Naive thymus-derived CD8-positive, alpha-beta T cell (primary cell): ENCODE measurements around the gene COLQ. TPM values are rescaled to one million over a fixed set of nuclear protein-coding genes. Genes with fewer than 3 reads are reported as not detected.
"Not testable (repeated sequence)": the region's sequence is repeated elsewhere in the genome, so short reads cannot be mapped to it uniquely, and the experiment has no call there.

ENCODE experiments used
- ATAC-seq, 2 donors: fragments of 150-1000 bp; cut with Tn5 transposase in 1 of 2; sonication (Bioruptor Pico), chemical (Tn5 transposase) in 1 of 2; 1 replicate in 1 of 2; 2 replicates in 1 of 2; pipeline ENCODE4 v1.10.0; 2021; ENCODE audit warnings: mild to moderate bottlenecking in 2 of 2, moderate library complexity in 2 of 2
- POLR2A ChIA-PET: fragments of 350-600 bp; sonication (Branson Sonifier 250); formaldehyde crosslinking; loops from one replicate; lab custom pipeline; 2021; ENCODE audit warnings: antibody characterized with exemption; lab: Charles Lee
- DNase-seq, 10 donors: peaks; one replicate each; pipeline versions ENCODE4 v3.0.0 to v3.0.0-alpha.2; 2020 to 2022
- H3K27ac Mint-ChIP-seq, 10 donors: one replicate each; pipeline ENCODE4 v1.8.0; 2020 to 2022; ENCODE audit warnings: mild to moderate bottlenecking in 10 of 10, mixed read lengths in 10 of 10, moderate library complexity in 4 of 10, inconsistent platforms in 1 of 10
- H3K27me3 Mint-ChIP-seq, 5 donors: one replicate each; pipeline ENCODE4 v1.8.0; 2021 to 2022; ENCODE audit warnings: mixed read lengths in 5 of 5
- H3K36me3 Mint-ChIP-seq, 3 donors: one replicate each; pipeline ENCODE4 v1.8.0; 2020 to 2022; ENCODE audit warnings: mixed read lengths in 3 of 3, mild to moderate bottlenecking in 2 of 3, inconsistent platforms in 1 of 3
- H3K4me1 Mint-ChIP-seq, 4 donors: one replicate each; pipeline ENCODE4 v1.8.0; 2021 to 2022; ENCODE audit warnings: mixed read lengths in 4 of 4
- H3K4me3 Mint-ChIP-seq, 10 donors: one replicate each; pipeline ENCODE4 v1.8.0; 2020 to 2022; ENCODE audit warnings: mild to moderate bottlenecking in 10 of 10, mixed read lengths in 10 of 10, moderate library complexity in 6 of 10, inconsistent platforms in 1 of 10
- H3K9me3 Mint-ChIP-seq, 9 donors: one replicate each; pipeline ENCODE4 v1.8.0; 2020 to 2022; ENCODE audit warnings: mixed read lengths in 9 of 9, mild to moderate bottlenecking in 3 of 9, inconsistent platforms in 1 of 9, moderate library complexity in 1 of 9
- polyA plus RNA-seq, 3 donors: library from polyadenylated mRNA; unstranded; fragments of 300-500 nt; fragmentation: Illumina TruSeq; gene quantifications; one replicate each; pipeline ENCODE4 v1.2.3, GENCODE V29; 2021
- total RNA-seq, 8 experiments: library from RNA in 2 of 8; stranded (reverse) in 2 of 8; gene quantifications; one replicate each; pipeline ENCODE4 v1.2.3 and lab custom pipeline; 2021 to 2026

The COLQ gene
- total and polyA plus RNA-seq, 5 experiments from 2014 or later, result 0.09 to 3.4 (median 1.5) TPM; not detected in 1

DNA sequence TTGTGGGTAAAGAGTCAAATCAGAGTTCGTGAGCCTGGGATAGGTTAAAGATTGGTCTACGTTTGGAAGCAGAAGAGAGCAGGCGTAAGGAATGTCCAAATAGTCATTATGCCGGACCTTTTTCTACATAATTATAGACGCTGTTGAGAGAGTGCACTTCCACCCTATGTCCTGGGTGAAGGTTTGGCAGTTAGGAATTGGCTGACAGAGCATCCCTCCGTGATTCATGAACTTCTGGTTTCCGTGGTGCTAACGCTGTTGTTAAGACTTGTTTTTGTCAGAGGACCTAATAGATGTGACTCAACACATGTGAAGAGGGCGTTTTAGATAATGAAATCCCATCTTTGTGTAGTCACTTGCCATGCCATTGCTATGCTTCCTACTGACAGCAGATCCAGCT, 93.0 kb downstream of the COLQ start:
- Mint-ChIP-seq H3K36me3 (peaks cover 0 to 43% (median 0%) of the 10 kb centered on the region in 3 donors), H3K4me1 (peaks cover 37 to 76% (median 63%) of the 10 kb centered on the region in 4 donors), H3K4me3 (peak overlapping the region; percentile 87 to 99 (median 98)), H3K9me3 (no peaks in the 10 kb centered on the region), H3K27me3 (no peaks in the 10 kb centered on the region), H3K27ac (peak overlapping the region; percentile 90 to 99 (median 96))
- POLR2A ChIA-PET, result interaction anchor here (0.6 kb wide), 1 partner anchor 463 kb away, joined by 4 read pairs; no protein-coding TSS in a partner anchor
- ATAC-seq, result no peak
- DNase-seq, result no peak

DNA sequence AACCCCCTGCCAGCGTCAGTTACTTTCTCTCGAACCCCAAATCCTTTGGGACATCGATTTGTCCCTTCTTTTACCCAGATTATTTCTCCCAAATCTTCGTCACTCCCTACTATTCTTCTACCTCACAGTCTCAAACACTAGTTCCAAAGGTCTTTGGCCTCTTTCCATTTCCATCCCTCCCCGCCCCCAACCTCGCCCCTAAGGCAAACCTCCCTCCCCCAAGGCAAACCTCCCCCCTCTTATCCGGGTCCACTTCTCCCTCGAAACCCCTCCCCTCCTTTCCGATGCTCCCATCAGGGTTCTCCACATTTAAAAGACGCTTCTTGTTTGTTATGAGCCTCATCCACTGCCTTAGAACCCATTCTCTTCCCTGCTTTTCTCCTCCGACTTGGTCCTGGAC, 93.5 kb downstream of the COLQ start:
- H3K27me3 Mint-ChIP-seq, result no peaks in the 10 kb centered on the region
- peak overlapping the region; percentile 90 to 99 (median 96) for H3K27ac Mint-ChIP-seq
- peak overlapping the region; percentile 87 to 99 (median 98) for H3K4me3 Mint-ChIP-seq
- POLR2A ChIA-PET, result interaction anchor here (0.9 kb wide), 1 partner anchor 16 kb away, joined by 3 read pairs; no protein-coding TSS in a partner anchor
- no peaks in the 10 kb centered on the region for H3K9me3 Mint-ChIP-seq
- ATAC-seq, result no peak
- DNase-seq, result peak in 1 of 10 donors; percentile 1
- peaks cover 34 to 71% (median 60%) of the 10 kb centered on the region in 4 donors for H3K4me1 Mint-ChIP-seq
- H3K36me3 Mint-ChIP-seq, result peaks cover 0 to 43% (median under 1%) of the 10 kb centered on the region in 3 donors

DNA sequence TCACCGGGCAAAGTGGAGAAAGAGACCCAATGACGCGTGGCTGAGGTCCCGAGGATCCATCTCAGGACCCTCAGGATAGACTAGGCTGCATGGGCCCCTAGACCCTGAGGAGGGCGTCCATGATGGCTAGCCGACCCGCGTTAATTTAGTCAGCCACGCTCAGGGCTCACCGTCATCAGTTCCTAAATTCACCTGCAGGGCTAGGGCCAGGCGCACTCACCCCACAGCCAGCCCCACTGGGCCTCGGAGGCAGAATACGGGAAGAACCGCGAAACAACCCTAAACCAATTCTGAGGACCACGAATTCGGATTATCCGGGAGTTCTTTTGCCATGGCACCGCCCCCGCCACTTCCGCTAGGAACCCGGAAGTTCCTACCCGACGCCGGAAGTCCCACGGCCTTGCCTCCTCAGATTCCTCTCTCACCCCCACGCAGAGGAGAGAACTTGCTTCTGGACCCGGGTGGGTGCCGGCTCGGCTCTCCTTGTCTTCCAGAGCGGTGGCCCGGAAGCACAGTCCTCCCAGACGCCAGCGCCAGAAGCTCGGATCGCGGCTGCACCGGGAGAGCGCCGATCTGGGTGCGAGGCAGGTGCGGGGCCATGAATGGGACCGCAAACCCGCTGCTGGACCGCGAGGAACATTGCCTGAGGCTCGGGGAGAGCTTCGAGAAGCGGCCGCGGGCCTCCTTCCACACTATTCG, 94.2 kb downstream of the COLQ start, which contains the start of the genes EAF1 and METTL6:
EAF1 (plus strand) TSS at position 417 of the 699 bp plus-strand sequence; CDS start at position 599, 182 bp downstream.
METTL6 (minus strand) TSS at position 363 of the 699 bp plus-strand sequence. CDS start 1,033 bp downstream, outside the sequence.
- DNase-seq (peak; percentile 72 to 91 (median 81)), ATAC-seq (peak; percentile 91)
- POLR2A ChIA-PET, result interaction anchor here (0.7 to 1.3 kb wide), 3 partner anchors 16 to 1709 kb away, joined by 3 to 5 read pairs (median 3); partner anchors contain the start of gene CAPN7
- peaks cover 34 to 71% (median 63%) of the 10 kb centered on the region in 4 donors for H3K4me1 Mint-ChIP-seq
- H3K27ac Mint-ChIP-seq, result peak within 1 kb of the TSS; percentile 90 to 99 (median 96)
- peaks cover 0 to 47% (median 3%) of the 10 kb centered on the region in 3 donors for H3K36me3 Mint-ChIP-seq
- peak within 1 kb of the TSS; percentile 87 to 99 (median 98) for H3K4me3 Mint-ChIP-seq
- no peaks in the 10 kb centered on the region for H3K9me3 Mint-ChIP-seq
- H3K27me3 Mint-ChIP-seq, result no peaks in the 10 kb centered on the region

DNA sequence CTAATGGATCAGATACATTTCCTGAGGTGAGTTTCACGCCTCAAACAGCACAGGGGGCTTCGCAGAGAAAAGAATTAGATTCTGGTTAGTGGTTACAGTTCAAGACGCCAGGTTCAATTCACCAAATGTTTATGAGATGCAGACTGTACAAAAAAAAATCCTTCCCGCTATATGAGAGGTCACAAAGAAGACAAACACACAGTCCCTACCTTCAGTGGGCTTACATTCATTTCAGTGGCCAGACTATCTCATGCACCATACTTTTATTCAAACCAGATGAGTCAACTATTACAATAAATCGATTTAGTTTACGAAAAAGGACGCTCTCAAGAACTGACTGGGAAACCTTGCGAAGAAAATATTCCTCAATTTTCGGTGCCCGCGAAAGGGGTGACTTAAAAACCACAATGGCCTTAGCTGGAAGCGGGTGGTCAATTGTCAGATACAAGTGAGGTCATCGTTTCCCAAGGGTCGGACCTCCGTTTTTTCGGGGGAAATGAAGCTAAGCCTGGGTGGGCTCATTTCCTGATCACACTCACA, 94.9 kb downstream of the COLQ start:
- H3K27me3 Mint-ChIP-seq, result no peaks in the 10 kb centered on the region
- H3K4me1 Mint-ChIP-seq, result peaks cover 34 to 67% (median 58%) of the 10 kb centered on the region in 4 donors
- no peaks in the 10 kb centered on the region for H3K9me3 Mint-ChIP-seq
- H3K4me3 Mint-ChIP-seq, result peak overlapping the region; percentile 87 to 99 (median 98)
- DNase-seq (no peak), ATAC-seq (no peak)
- H3K36me3 Mint-ChIP-seq, result peaks cover 0 to 46% (median 3%) of the 10 kb centered on the region in 3 donors
- POLR2A ChIA-PET, result interaction anchor here (0.7 to 1.3 kb wide), 2 partner anchors 221 to 1709 kb away, joined by 3 to 5 read pairs; partner anchors contain the start of gene CAPN7
- peak overlapping the region; percentile 90 to 99 (median 96) for H3K27ac Mint-ChIP-seq

DNA sequence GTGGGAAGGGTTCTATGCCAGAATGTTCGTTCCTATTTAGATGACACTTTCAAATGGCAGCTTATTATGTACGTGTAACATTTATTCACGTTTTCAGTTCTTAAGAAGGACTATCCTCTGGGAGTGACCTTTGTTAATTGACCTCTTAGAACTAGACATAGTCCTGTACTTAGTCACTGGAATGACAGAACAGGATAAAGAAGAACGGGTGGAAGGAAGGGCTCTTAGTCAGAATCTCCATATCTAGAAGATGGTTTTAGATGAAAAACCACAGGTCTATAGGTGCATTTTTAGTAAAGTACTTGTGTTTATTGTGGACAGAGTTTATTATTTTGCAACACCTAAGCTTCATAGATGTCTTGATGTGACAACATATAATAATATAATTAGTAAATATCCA, 100.6 kb downstream of the COLQ start:
- DNase-seq (no peak), ATAC-seq (no peak)
- Mint-ChIP-seq H3K36me3 (peaks cover 0 to 72% (median 12%) of the 10 kb centered on the region in 3 donors), H3K4me1 (peaks cover 9 to 28% (median 26%) of the 10 kb centered on the region in 4 donors), H3K27me3 (no peaks in the 10 kb centered on the region), H3K9me3 (no peaks in the 10 kb centered on the region), H3K27ac (no peak overlapping the region), H3K4me3 (no peak overlapping the region)
- POLR2A ChIA-PET, result no interaction called here

DNA sequence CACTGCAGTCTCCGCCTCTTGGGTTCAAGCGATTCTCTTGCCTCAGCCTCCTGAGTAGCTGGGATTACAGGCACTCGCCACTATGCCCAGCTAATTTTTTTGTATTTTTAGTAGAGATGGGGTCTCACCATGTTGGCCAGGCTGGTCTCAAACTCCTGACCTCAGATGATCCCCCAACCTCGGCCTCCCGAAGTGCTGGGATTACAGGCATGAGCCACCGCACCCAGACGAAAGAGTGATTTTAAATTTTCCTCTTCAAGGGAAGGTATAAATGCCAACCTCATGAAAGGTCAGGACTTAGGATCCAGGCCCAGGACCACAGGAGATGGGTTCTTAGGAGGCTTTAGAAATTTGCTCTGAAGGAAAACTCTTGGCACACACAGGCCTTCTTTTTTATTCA, 110.5 kb downstream of the COLQ start:
- ATAC-seq, H3K4me1 Mint-ChIP-seq, H3K27ac Mint-ChIP-seq, H3K9me3 Mint-ChIP-seq, H3K4me3 Mint-ChIP-seq, POLR2A ChIA-PET, H3K27me3 Mint-ChIP-seq, DNase-seq: not testable (repeated sequence)
- H3K36me3 Mint-ChIP-seq, result peaks cover 6 to 66% (median 22%) of the 10 kb centered on the region in 3 donors

DNA sequence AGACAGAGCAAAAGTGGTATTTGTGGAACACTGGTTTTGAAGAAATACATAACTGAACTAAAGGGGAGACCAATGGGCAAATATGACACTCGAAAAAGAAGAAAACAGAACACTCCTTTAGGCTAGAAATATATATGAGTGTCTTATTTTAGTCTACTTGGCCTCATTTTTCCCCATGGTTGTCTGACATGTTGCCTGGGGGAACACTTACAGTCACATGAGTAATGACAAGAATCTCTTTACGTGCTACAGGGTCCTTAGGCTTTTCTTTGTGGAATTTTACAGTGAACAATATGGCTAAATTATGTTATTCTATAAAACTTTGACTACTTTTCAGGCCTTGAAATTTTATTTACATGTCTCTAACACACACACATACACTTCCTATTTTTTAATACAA, 111.7 kb downstream of the COLQ start:
- POLR2A ChIA-PET, result no interaction called here
- peak overlapping the region in 1 of 10 donors; percentile 10 for H3K27ac Mint-ChIP-seq
- no peaks in the 10 kb centered on the region for H3K9me3 Mint-ChIP-seq
- ATAC-seq (no peak), DNase-seq (no peak)
- no peak overlapping the region for H3K4me3 Mint-ChIP-seq
- no peaks in the 10 kb centered on the region for H3K27me3 Mint-ChIP-seq
- peaks cover 0 to 54% (median 10%) of the 10 kb centered on the region in 3 donors for H3K36me3 Mint-ChIP-seq
- peaks cover 0 to 7% (median 0%) of the 10 kb centered on the region in 4 donors for H3K4me1 Mint-ChIP-seq

GRCh38 chr3:15409239-15409638, 112.3 kb downstream of the COLQ start:
- peaks cover 0 to 49% (median 6%) of the 10 kb centered on the region in 3 donors for H3K36me3 Mint-ChIP-seq
- H3K27me3 Mint-ChIP-seq, result no peaks in the 10 kb centered on the region
- no peaks in the 10 kb centered on the region for H3K9me3 Mint-ChIP-seq
- no peak overlapping the region for H3K4me3 Mint-ChIP-seq
- no peak for ATAC-seq
- DNase-seq, result no peak
- peaks cover 0 to 8% (median 0%) of the 10 kb centered on the region in 4 donors for H3K4me1 Mint-ChIP-seq
- POLR2A ChIA-PET, result no interaction called here
- peak overlapping the region in 1 of 10 donors; percentile 10 for H3K27ac Mint-ChIP-seq

GRCh38 chr3:15405448-15406050, 116.0 kb downstream of the COLQ start:
- ATAC-seq, result peak; percentile 75 to 76
- POLR2A ChIA-PET, result no interaction called here
- Mint-ChIP-seq H3K4me3 (no peak overlapping the region), H3K27ac (peak overlapping the region in 1 of 10 donors; percentile 11), H3K27me3 (no peaks in the 10 kb centered on the region), H3K36me3 (peaks cover 0 to 20% (median 0%) of the 10 kb centered on the region in 3 donors), H3K4me1 (peaks cover 0 to 21% (median 2%) of the 10 kb centered on the region in 4 donors), H3K9me3 (no peaks in the 10 kb centered on the region)
- peak in 5 of 10 donors; percentile 19 to 63 (median 46) for DNase-seq

DNA sequence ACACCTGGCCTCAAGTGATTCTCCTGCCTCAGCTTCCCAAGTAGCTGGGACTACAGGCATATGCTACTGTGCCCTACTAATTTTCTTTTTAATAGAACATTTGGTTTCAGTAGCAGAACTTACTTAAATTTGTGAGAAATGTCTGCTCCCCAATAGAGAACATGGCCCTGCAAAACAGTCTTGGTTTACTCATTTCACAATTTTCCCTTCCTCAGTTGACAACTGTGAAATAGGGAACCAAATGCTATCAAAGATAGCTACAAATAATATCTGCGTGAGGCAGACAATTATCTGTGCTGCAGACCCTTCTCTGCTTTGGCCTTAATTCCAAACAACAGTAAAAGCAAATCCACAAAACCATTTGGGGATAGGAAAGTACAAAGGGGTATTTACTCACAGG, 116.7 kb downstream of the COLQ start:
- Mint-ChIP-seq H3K27me3 (no peaks in the 10 kb centered on the region), H3K27ac (no peak overlapping the region), H3K9me3 (no peaks in the 10 kb centered on the region), H3K4me1 (peaks cover 8 to 28% (median 8%) of the 10 kb centered on the region in 4 donors), H3K36me3 (peaks cover 0 to 12% (median 0%) of the 10 kb centered on the region in 3 donors), H3K4me3 (no peak overlapping the region)
- POLR2A ChIA-PET, result no interaction called here
- ATAC-seq (no peak), DNase-seq (no peak)

DNA sequence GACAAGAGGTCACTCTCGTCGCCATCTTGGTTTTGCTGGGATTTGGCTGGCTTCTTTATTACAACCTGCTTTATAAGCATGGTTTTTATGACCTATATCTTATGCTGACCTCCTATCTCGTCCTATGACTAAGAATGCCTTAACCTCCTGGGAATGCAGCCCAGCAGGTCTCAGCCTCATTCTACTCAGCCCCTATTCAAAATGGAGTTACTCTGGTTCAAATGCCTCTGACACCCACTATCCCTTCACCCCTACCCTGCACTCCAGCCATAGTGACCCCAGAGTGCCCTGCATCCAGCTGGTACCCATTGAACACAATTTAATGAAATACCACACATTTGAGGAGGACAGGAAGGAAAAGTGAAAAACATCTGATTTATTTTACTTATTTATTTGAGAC, 117.5 kb downstream of the COLQ start:
- POLR2A ChIA-PET, result interaction anchor here (0.7 kb wide), 1 partner anchor 89 kb away, joined by 3 read pairs; no protein-coding TSS in a partner anchor
- H3K4me1 Mint-ChIP-seq, result peaks cover 13 to 34% (median 15%) of the 10 kb centered on the region in 4 donors
- no peak overlapping the region for H3K27ac Mint-ChIP-seq

GRCh38 chr3:15403495-15403894, 118.0 kb downstream of the COLQ start:
- H3K27ac Mint-ChIP-seq, result no peak overlapping the region
- no peak overlapping the region for H3K4me3 Mint-ChIP-seq
- peaks cover 13 to 37% (median 15%) of the 10 kb centered on the region in 4 donors for H3K4me1 Mint-ChIP-seq
- ATAC-seq, result no peak
- no peaks in the 10 kb centered on the region for H3K27me3 Mint-ChIP-seq
- POLR2A ChIA-PET, result no interaction called here
- H3K36me3 Mint-ChIP-seq, result peaks cover 0 to 8% (median 0%) of the 10 kb centered on the region in 3 donors
- no peaks in the 10 kb centered on the region for H3K9me3 Mint-ChIP-seq
- DNase-seq, result no peak

More for the DNA sequence above, 117.5 kb downstream of the COLQ start:
- DNase-seq, result no peak
- ATAC-seq, result no peak
- H3K27me3 Mint-ChIP-seq, result no peaks in the 10 kb centered on the region
- H3K4me3 Mint-ChIP-seq, result no peak overlapping the region
- H3K36me3 Mint-ChIP-seq, result peaks cover 0 to 8% (median 0%) of the 10 kb centered on the region in 3 donors
- no peaks in the 10 kb centered on the region for H3K9me3 Mint-ChIP-seq
